HepG2 (cell line): ENCODE data around the gene DPH2. TPM values are rescaled to one million over a fixed set of nuclear protein-coding genes. Genes with fewer than 3 reads are reported as not detected.

Source experiments
- DPF2 ChIP-seq: sonication (generic); formaldehyde crosslinking; IDR thresholded peaks from 2 replicates; pipeline ENCODE4 v1.4.0; 2020; ENCODE audit warnings: mild to moderate bottlenecking, low read depth, missing genetic modification reagents, borderline replicate concordance
- ELK4 ChIP-seq: sonication (generic); formaldehyde crosslinking; IDR thresholded peaks from 2 replicates; pipeline ENCODE4 v1.9.0; 2021; ENCODE audit warnings: missing genetic modification reagents, borderline replicate concordance
- FOSL2 ChIP-seq: sonication (generic); formaldehyde crosslinking; IDR thresholded peaks from 2 replicates; pipeline ENCODE4 v1.4.0; 2020; ENCODE audit warnings: missing genetic modification reagents
- FOXP1 ChIP-seq, 2 experiments: fragments of 450-650 bp in 1 of 2; IDR thresholded peaks; 2 replicates each; pipeline ENCODE4 v1.6.1; 2017 to 2018; ENCODE audit warnings: antibody characterized with exemption in 1 of 2
- GFI1 ChIP-seq: sonication (generic); formaldehyde crosslinking; IDR thresholded peaks from 2 replicates; pipeline ENCODE4 v1.5.0; 2020; ENCODE audit warnings: missing genetic modification reagents, mild to moderate bottlenecking, borderline replicate concordance
- KDM1A ChIP-seq: IDR thresholded peaks from 2 replicates; pipeline ENCODE4 v1.6.1; 2016; ENCODE audit warnings: missing compliant biosample characterization
- KDM2A ChIP-seq: sonication (generic); formaldehyde crosslinking; IDR thresholded peaks from 2 replicates; pipeline ENCODE4 v1.4.0; 2020; ENCODE audit warnings: low read depth, missing genetic modification reagents, borderline replicate concordance
- KDM4B ChIP-seq: sonication (generic); formaldehyde crosslinking; IDR thresholded peaks from 2 replicates; pipeline ENCODE4 v1.4.0; 2020; ENCODE audit warnings: missing genetic modification reagents
- KLF13 ChIP-seq: sonication (generic); formaldehyde crosslinking; IDR thresholded peaks from 2 replicates; pipeline ENCODE4 v1.4.0; 2020; ENCODE audit warnings: mild to moderate bottlenecking, missing genetic modification reagents
- NFYC ChIP-seq: IDR thresholded peaks from 2 replicates; pipeline ENCODE4 v1.6.1; 2016; ENCODE audit warnings: missing genetic modification reagents, missing compliant biosample characterization
- NR3C1 ChIP-seq: sonication (generic); formaldehyde crosslinking; IDR thresholded peaks from 2 replicates; pipeline ENCODE4 v1.4.0; 2020; ENCODE audit warnings: missing genetic modification reagents
- ONECUT2 ChIP-seq: sonication (generic); formaldehyde crosslinking; IDR thresholded peaks from 2 replicates; pipeline ENCODE4 v1.4.0; 2020; ENCODE audit warnings: missing genetic modification reagents
- PAXIP1 ChIP-seq: sonication (generic); formaldehyde crosslinking; conservative IDR thresholded peaks from 2 replicates; pipeline ENCODE4 v1.4.0; 2020; ENCODE audit warnings: mild to moderate bottlenecking, missing genetic modification reagents, moderate library complexity
- POLR2A ChIP-seq, 2 experiments: IDR thresholded peaks; 2 replicates each; pipeline ENCODE4 v1.6.1; 2011; ENCODE audit warnings: low read depth in 2 of 2, low read length in 2 of 2, mild to moderate bottlenecking in 1 of 2, moderate library complexity in 1 of 2; ENCODE audit not compliant: insufficient read depth in 1 of 2
- SOX13 ChIP-seq, 3 experiments: fragments of 450-650 bp in 1 of 3; sonication (generic) in 1 of 3; formaldehyde crosslinking in 1 of 3; IDR thresholded peaks in 2 of 3; conservative IDR thresholded peaks in 1 of 3; 2 replicates each; pipeline versions ENCODE4 v1.5.0 to v1.6.1; 2016 to 2020; ENCODE audit warnings: antibody characterized with exemption in 1 of 3, mild to moderate bottlenecking in 1 of 3, missing compliant biosample characterization in 1 of 3, missing genetic modification reagents in 1 of 3, moderate library complexity in 1 of 3
- TEAD3 ChIP-seq: optimal IDR thresholded peaks from 2 replicates; pipeline ENCODE3; 2016; ENCODE audit warnings: borderline replicate concordance
- ZBTB26 ChIP-seq: IDR thresholded peaks from 2 replicates; pipeline ENCODE4 v1.6.1; 2016; ENCODE audit warnings: missing compliant biosample characterization, missing genetic modification reagents, borderline replicate concordance
- ZC3H4 ChIP-seq: sonication (generic); formaldehyde crosslinking; IDR thresholded peaks from 2 replicates; pipeline ENCODE4 v1.4.0; 2020; ENCODE audit warnings: missing genetic modification reagents, borderline replicate concordance
- ZNF343 ChIP-seq: sonication (generic); formaldehyde crosslinking; IDR thresholded peaks from 2 replicates; pipeline ENCODE4 v1.4.0; 2020; ENCODE audit warnings: mild to moderate bottlenecking, missing genetic modification reagents
- ZNF570 ChIP-seq: sonication (generic); formaldehyde crosslinking; IDR thresholded peaks from 2 replicates; pipeline ENCODE4 v1.4.0; 2020; ENCODE audit warnings: mild to moderate bottlenecking, missing genetic modification reagents, borderline replicate concordance
- ZNF670 ChIP-seq: sonication (generic); formaldehyde crosslinking; IDR thresholded peaks from 2 replicates; pipeline ENCODE4 v1.8.0; 2022; ENCODE audit warnings: mild to moderate bottlenecking, missing genetic modification reagents, borderline replicate concordance
- ZNF883 ChIP-seq: sonication (generic); formaldehyde crosslinking; IDR thresholded peaks from 2 replicates; pipeline ENCODE4 v1.5.1; 2020; ENCODE audit warnings: mild to moderate bottlenecking, missing genetic modification reagents; ENCODE audit errors: not compliant biosample characterization
- polyA plus RNA-seq, 8 experiments: library from polyadenylated mRNA; depleted of rRNA in 3 of 8; stranded (reverse) in 7 of 8; unstranded in 1 of 8; fragments of >200 nt; fragmentation: Illumina TruSeq in 4 of 8; extraction: Trizol in 4 of 8; gene quantifications; 2 replicates each; pipeline versions ENCODE4 v1.2.1 to v1.2.3, GENCODE V29; 2011 to 2016; ENCODE audit warnings: low read depth in 4 of 8, missing spikeins in 1 of 8, mixed read lengths in 1 of 8; ENCODE audit not compliant: insufficient read depth in 1 of 8
- total RNA-seq, 5 experiments: library from RNA; depleted of rRNA; stranded (reverse); fragments of >200 nt; fragmentation: Illumina TruSeq; extraction: Trizol; gene quantifications; 2 replicates each; pipeline ENCODE4 v1.2.3, GENCODE V29; 2016; ENCODE audit warnings: low read depth in 1 of 5
- TF ChIP-seq, protein P1 (sequence below): sonication (generic); formaldehyde crosslinking; IDR thresholded peaks from 2 replicates; pipeline ENCODE4 v1.4.0; 2020; ENCODE audit warnings: mild to moderate bottlenecking, missing genetic modification reagents

Gene DPH2
- total and polyA plus RNA-seq, 2 of the 13 experiments (the other 11 are each of a cell fraction or from before 2014, with no cell fraction given), result 32.2 to 38.3 TPM

DNA sequence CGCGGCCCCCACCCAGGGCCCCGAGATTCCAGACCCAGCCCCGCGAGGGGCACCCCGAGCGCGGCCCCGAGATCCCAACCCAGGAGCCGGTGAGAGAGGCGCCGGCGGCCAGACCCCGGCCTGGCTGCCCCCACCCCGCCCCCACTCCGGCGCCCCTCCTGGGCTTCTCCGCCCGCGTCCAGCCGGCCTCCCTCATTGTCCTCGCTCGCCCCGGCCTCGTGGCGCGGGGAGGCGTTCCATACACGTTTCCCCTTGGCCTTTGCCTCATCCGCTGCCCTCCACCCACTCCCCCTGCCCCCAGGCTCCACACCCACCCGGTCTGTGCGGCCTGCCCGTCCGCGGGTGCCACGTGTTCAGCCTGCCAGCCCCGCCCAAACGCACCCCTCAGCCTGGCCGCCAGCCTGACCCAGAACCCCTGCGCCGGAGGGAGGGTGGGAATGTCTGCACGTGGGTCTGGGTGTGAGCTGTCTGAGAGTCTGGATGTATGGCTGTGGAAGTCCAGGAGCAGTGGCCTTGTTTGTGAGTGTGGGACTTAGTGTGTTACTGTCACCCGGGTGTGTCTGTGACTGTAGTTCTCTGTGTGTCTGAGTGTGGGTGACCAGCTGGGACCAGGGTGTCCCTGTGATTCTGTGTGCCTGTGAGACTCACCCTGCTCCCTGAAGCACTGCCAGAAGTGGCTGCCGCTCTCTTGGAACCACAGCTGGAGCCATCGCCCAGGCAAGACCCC, 9.9 kb downstream of the DPH2 start (continued):
- TF ChIP-seq KLF13 (CRISPR knock-in tag) (0 out of 2 replicates have a peak, but pooled peaks have one; percentile 26), GFI1 (peak; percentile 35; the same call in 1 of the 2 replicates), SOX13 (IDR thresholded peaks at IDR 0.05) (no peak), SOX13 (CRISPR knock-in tag; conservative IDR thresholded peaks at IDR 0.05 in 1 of 2, IDR thresholded peaks at IDR 0.05 in 1 of 2) (0 out of 4 replicates have a peak, but pooled peaks of 1 of the 2 experiments have one; percentile 14), ZNF343 (CRISPR knock-in tag) (no peak), KDM4B (no peak), ZNF670 (CRISPR knock-in tag) (no peak), NR3C1 (CRISPR knock-in tag) (no peak), KDM2A (CRISPR knock-in tag) (peak; percentile 74), POLR2A (IDR thresholded peaks at IDR 0.05; ENCODE audit: insufficient read depth in 1 of 2, low read depth in 2 of 2, low read length in 2 of 2) (no peak; a peak in 1 of 4 replicates), FOXP1 (IDR thresholded peaks at IDR 0.05) (no peak), FOXP1 (CRISPR knock-in tag; IDR thresholded peaks at IDR 0.05) (no peak), NFYC (peak; percentile 24; the same call in 1 of the 2 replicates), PAXIP1 (CRISPR knock-in tag) (peak; percentile 50), FOSL2 (CRISPR knock-in tag) (peak; percentile 6; the same call in 1 of the 2 replicates), ZNF883 (CRISPR knock-in tag) (peak; percentile 80), DPF2 (CRISPR knock-in tag) (0 out of 2 replicates have a peak, but pooled peaks have one; percentile 39), KDM1A (CRISPR knock-in tag) (no peak), ELK4 (CRISPR knock-in tag) (no peak), ZC3H4 (CRISPR knock-in tag) (peak; percentile 69; the same call in 1 of the 2 replicates), ONECUT2 (CRISPR knock-in tag) (no peak), TEAD3 (CRISPR knock-in tag) (peak; percentile 20), ZNF570 (CRISPR knock-in tag) (no peak), ZBTB26 (CRISPR knock-in tag) (peak; percentile 61; the same call in 1 of the 2 replicates)
- TF ChIP-seq, protein P1, sequence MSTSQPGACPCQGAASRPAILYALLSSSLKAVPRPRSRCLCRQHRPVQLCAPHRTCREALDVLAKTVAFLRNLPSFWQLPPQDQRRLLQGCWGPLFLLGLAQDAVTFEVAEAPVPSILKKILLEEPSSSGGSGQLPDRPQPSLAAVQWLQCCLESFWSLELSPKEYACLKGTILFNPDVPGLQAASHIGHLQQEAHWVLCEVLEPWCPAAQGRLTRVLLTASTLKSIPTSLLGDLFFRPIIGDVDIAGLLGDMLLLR (CRISPR knock-in tag), result peak; percentile 82; the same call in 1 of the 2 replicates
